K562 (cell line): ENCODE results near the gene COL9A3. TPM values are rescaled to one million over a fixed set of nuclear protein-coding genes. Genes with fewer than 3 reads are reported as not detected.

ENCODE experiments used
- ATAC-seq: fragments of 200-7000 bp; cut with Tn5 transposase; 3 replicates; pipeline ENCODE4 v1.9.1; 2020; ENCODE audit warnings: moderate library complexity
- BruUV-seq: library from RNA; stranded (reverse); fragments of 400-500 nt; replicated peaks from 2 replicates; lab custom pipeline; 2021; lab: Mats Ljungman, UMichigan
- CTCF ChIA-PET: fragments of 300-600 bp; formaldehyde crosslinking; extraction: SDS; loops from one replicate; lab custom pipeline; 2021; ENCODE audit warnings: low intra/inter-chr PET ratio; lab: Yijun Ruan, JAX
- POLR2A ChIA-PET: fragments of 300-600, 350-650 bp; sonication (Branson Sonifier 250); formaldehyde crosslinking; extraction: SDS; loops from one replicate; lab custom pipeline; 2021; ENCODE audit warnings: antibody characterized with exemption, inconsistent platforms; lab: Yijun Ruan, JAX
- DNase-seq, 4 experiments: peaks; one replicate each; pipeline versions ENCODE4 v3.0.0 to v3.0.0-alpha.2; 2011 to 2018; ENCODE audit warnings: low spot score in 3 of 4, mixed read lengths in 3 of 4; ENCODE audit errors: extremely low read depth in 1 of 4
- FAIRE-seq: peaks from 2 replicates; lab custom pipeline; 2011; peaks lifted over from hg19 to GRCh38; lab: Jason Lieb, UNC
- H2AFZ ChIP-seq: 2 replicates; pipeline ENCODE4 v1.6.0; 2011; ENCODE audit warnings: low read depth, low read length, control low read depth, inconsistent platforms
- H3K27ac ChIP-seq: fragments of 200-600 bp; 3 replicates; pipeline ENCODE4 v1.8.0; 2011; ENCODE audit warnings: low read depth, mild to moderate bottlenecking, control low read depth, inconsistent platforms, low read length, moderate library complexity, mixed read lengths; ENCODE audit errors: extremely low read depth
- H3K27me3 ChIP-seq, 2 experiments: fragments of 300-600 bp in 1 of 2; 2 replicates in 1 of 2; 3 replicates in 1 of 2; pipeline versions ENCODE4 v1.6.0 to v1.8.0; 2011; ENCODE audit warnings: inconsistent platforms in 2 of 2, low read length in 2 of 2, mild to moderate bottlenecking in 1 of 2, mixed read lengths in 1 of 2, moderate library complexity in 1 of 2; ENCODE audit not compliant: control insufficient read depth in 2 of 2, insufficient read depth in 2 of 2
- H3K36me3 ChIP-seq: fragments of 300-600 bp; 3 replicates; pipeline ENCODE4 v1.8.0; 2011; ENCODE audit warnings: mild to moderate bottlenecking, low read length, inconsistent platforms; ENCODE audit not compliant: control insufficient read depth, insufficient read depth
- H3K4me1 ChIP-seq, 2 experiments: fragments of 200-600 bp in 1 of 2; replicated peaks in 1 of 2; 2 replicates in 1 of 2; 3 replicates in 1 of 2; pipeline versions ENCODE4 v1.5.1 to v1.8.0; 2011; ENCODE audit warnings: inconsistent platforms in 2 of 2, low read length in 2 of 2, mild to moderate bottlenecking in 1 of 2, mixed read lengths in 1 of 2, moderate library complexity in 1 of 2; ENCODE audit not compliant: control insufficient read depth in 2 of 2, insufficient read depth in 2 of 2
- H3K4me2 ChIP-seq: 2 replicates; pipeline ENCODE4 v1.6.1; 2011; ENCODE audit warnings: low read length, control low read depth, inconsistent platforms, mixed read lengths; ENCODE audit not compliant: insufficient read depth
- H3K4me3 ChIP-seq: fragments of 200-600 bp; sonication (generic), shearing (Covaris generic); 2 replicates; pipeline ENCODE4 v1.5.1; 2016; ENCODE audit warnings: control low read depth, inconsistent platforms
- H3K79me2 ChIP-seq: fragments of 200-600 bp; 3 replicates; pipeline ENCODE4 v1.8.0; 2011; ENCODE audit warnings: low read length, inconsistent platforms; ENCODE audit not compliant: control insufficient read depth, insufficient read depth
- H3K9ac ChIP-seq, 2 experiments: 2 replicates each; pipeline versions ENCODE4 v1.6.0 to v1.6.1; 2011; ENCODE audit warnings: low read depth in 2 of 2, low read length in 2 of 2, control low read depth in 1 of 2, inconsistent platforms in 1 of 2, mild to moderate bottlenecking in 1 of 2, mixed read lengths in 1 of 2; ENCODE audit not compliant: insufficient read depth in 1 of 2
- H3K9me1 ChIP-seq: one replicate; pipeline ENCODE4 v1.6.0; 2011; ENCODE audit warnings: inconsistent platforms, mild to moderate bottlenecking, low read length, moderate library complexity; ENCODE audit not compliant: control insufficient read depth, insufficient read depth
- H3K9me3 ChIP-seq: replicated peaks from 2 replicates; pipeline ENCODE4 v1.5.1; 2011; ENCODE audit warnings: low read depth, low read length, inconsistent platforms; ENCODE audit not compliant: control insufficient read depth, insufficient read depth
- H4K20me1 ChIP-seq: replicated peaks from 2 replicates; pipeline ENCODE4 v1.6.1; 2011; ENCODE audit warnings: low read length, inconsistent platforms, mixed read lengths; ENCODE audit not compliant: control insufficient read depth, insufficient read depth
- ATF4 ChIP-seq: fragments of 450-650 bp; formaldehyde crosslinking; IDR thresholded peaks from 2 replicates; pipeline ENCODE4 v1.4.0; 2022; ENCODE audit warnings: mild to moderate bottlenecking, moderate library complexity
- BHLHE40 ChIP-seq: IDR thresholded peaks from 2 replicates; pipeline ENCODE4 v1.6.1; 2011; ENCODE audit warnings: low read length, improper control_type of control experiment
- HDGF ChIP-seq: fragments of 450-650 bp; IDR thresholded peaks from 2 replicates; pipeline ENCODE4 v1.6.1; 2016
- KDM1A ChIP-seq, 2 experiments: fragments of 450-650 bp; IDR thresholded peaks; 2 replicates each; pipeline ENCODE4 v1.6.1; 2016; ENCODE audit warnings: mild to moderate bottlenecking in 2 of 2
- KLF1 ChIP-seq: fragments of 450-650 bp; IDR thresholded peaks from 2 replicates; pipeline ENCODE4 v1.6.1; 2016; ENCODE audit warnings: missing genetic modification characterization, missing compliant biosample characterization
- KLF13 ChIP-seq: fragments of 450-650 bp; IDR thresholded peaks from 2 replicates; pipeline ENCODE4 v1.6.1; 2016; ENCODE audit warnings: missing genetic modification characterization, low read depth, mild to moderate bottlenecking, missing compliant biosample characterization, moderate library complexity, borderline replicate concordance
- MAX ChIP-seq: sonication (generic); formaldehyde crosslinking; IDR thresholded peaks from 2 replicates; pipeline ENCODE4 v1.9.0; 2022; ENCODE audit warnings: mild to moderate bottlenecking, missing genetic modification reagents
- POLR2G ChIP-seq: fragments of 200-400 bp; formaldehyde crosslinking; IDR thresholded peaks from 2 replicates; pipeline ENCODE4 v1.6.1; 2017; ENCODE audit warnings: low read depth, mild to moderate bottlenecking, antibody characterized with exemption, low read length, moderate library complexity
- RBFOX2 ChIP-seq: fragments of 200-400 bp; formaldehyde crosslinking; IDR thresholded peaks from 2 replicates; pipeline ENCODE4 v1.6.1; 2017; ENCODE audit warnings: low read depth, mild to moderate bottlenecking, low read length, moderate library complexity
- THRA ChIP-seq: fragments of 450-650 bp; IDR thresholded peaks from 2 replicates; pipeline ENCODE4 v1.6.1; 2017; ENCODE audit warnings: mild to moderate bottlenecking, moderate library complexity
- USF1 ChIP-seq: sonication (generic); formaldehyde crosslinking; IDR thresholded peaks from 2 replicates; pipeline ENCODE4 v1.9.0; 2022; ENCODE audit warnings: mild to moderate bottlenecking, missing genetic modification reagents
- ZNF146 ChIP-seq: IDR thresholded peaks from one replicate; pipeline ENCODE4 v1.6.1; 2018; ENCODE audit warnings: missing compliant biosample characterization; ENCODE audit not compliant: unreplicated experiment
- ZNF175 ChIP-seq: fragments of 200-800 bp; sonication (Bioruptor generic); IDR thresholded peaks from 2 replicates; pipeline ENCODE4 v1.6.1; 2016; ENCODE audit warnings: low read depth, mild to moderate bottlenecking, missing genetic modification characterization, missing compliant biosample characterization
- ZNF239 ChIP-seq: fragments of 250-450 bp; sonication (Bioruptor Pico); IDR thresholded peaks from 2 replicates; pipeline ENCODE4 v1.4.0; 2020; ENCODE audit warnings: mild to moderate bottlenecking
- ZNF668 ChIP-seq: fragments of 250-450 bp; sonication (Bioruptor Pico); IDR thresholded peaks from 2 replicates; pipeline ENCODE4 v1.8.0; 2022; ENCODE audit warnings: mild to moderate bottlenecking, inconsistent platforms
- WGBS: fragments of 100-300 bp; shearing (Covaris generic); methylation state at CpG from one replicate; pipeline ENCODE4 v1.1.6; 2016; ENCODE audit warnings: low coverage, mixed read lengths; ENCODE audit not compliant: insufficient coverage; ENCODE audit errors: missing lambda C conversion rate; 5-methylcytosine and 5-hydroxymethylcytosine counted together
- in situ Hi-C: fragments of 300-500 bp; cut with MboI; formaldehyde crosslinking; loops from 4 replicates; pipeline ENCODE4 v1.15.0; 2018; ENCODE audit warnings: inconsistent platforms, mixed read lengths
- intact Hi-C: fragments of 100-400 bp; cut with micrococcal nuclease; formaldehyde crosslinking; loops from 2 replicates; pipeline ENCODE4 v1.14.2; 2022
- polyA plus RNA-seq, 8 experiments: library from polyadenylated mRNA; depleted of rRNA in 4 of 8; stranded (reverse) in 5 of 8; unstranded in 3 of 8; fragments of >200 nt; fragmentation: Nextera tagmentation in 2 of 8; fragmentation: Illumina TruSeq in 1 of 8; extraction: Ambion mirVana in 2 of 8; extraction: Trizol in 1 of 8; gene quantifications; 2 replicates each; pipeline versions ENCODE4 v1.2.1 to v1.2.3, GENCODE V29; 2011 to 2014; ENCODE audit warnings: inconsistent platforms in 1 of 8, missing spikeins in 1 of 8
- total RNA-seq, 7 experiments: library from RNA; depleted of rRNA in 6 of 7; stranded (reverse); fragments of >200 nt in 6 of 7; fragmentation: Illumina TruSeq in 2 of 7; extraction: Trizol in 2 of 7; gene quantifications; 2 replicates each; pipeline versions ENCODE4 v1.2.1 to v1.2.3, GENCODE V29; 2011 to 2021; ENCODE audit warnings: low replicate concordance in 1 of 7

The COL9A3 gene
- total and polyA plus RNA-seq, 9 of the 15 experiments (the other 6 are each of a cell fraction or from before 2014, with no cell fraction given): 0.14 to 3.6 (median 0.88) TPM; not detected in 1

- TF ChIP-seq MAX (CRISPR knock-in tag) (peak; percentile 78), BHLHE40 (0 out of 2 replicates have a peak, but pooled peaks have one; percentile 12), ZNF175 (CRISPR knock-in tag) (no peak), ZNF146 (no peak), KLF1 (tag) (no peak), ZNF239 (CRISPR knock-in tag) (no peak), HDGF (no peak), ATF4 (CRISPR knock-in tag) (no peak)
Observed at GRCh38 chr20:62768551-62769287, 48.1 kb upstream of the COL9A3 start (continued).

- Histone ChIP-seq H3K27me3 (peaks cover 0 to 18% of the 10 kb centered on the region in 2 experiments; a peak in 3 of 5 replicates), H3K36me3 (no peaks in the 10 kb centered on the region), H4K20me1 (peaks cover 19% of the 10 kb centered on the region), H3K9me3 (no peaks in the 10 kb centered on the region), H3K4me3 (no peak overlapping the region), H3K9me1 (peaks cover 4% of the 10 kb centered on the region), H3K4me1 (peaks cover 0 to 54% of the 10 kb centered on the region in 2 experiments; a peak in 3 of 5 replicates), H2AFZ (no peak overlapping the region), H3K4me2 (no peak overlapping the region), H3K9ac (peak overlapping the region in 1 of 2 experiments; percentile 14; a peak in 1 of 4 replicates), H3K27ac (no peak overlapping the region), H3K79me2 (no peaks in the 10 kb centered on the region)
- 32% methylated on average over 16 of the region's 16 CpGs for WGBS
- POLR2A ChIA-PET: interaction anchor here (0.6 to 1.1 kb wide), 3 partner anchors 10 to 232 kb away, joined by 3 to 5 read pairs (median 3); no protein-coding TSS in a partner anchor
- ATAC-seq (no peak), DNase-seq (no peak), FAIRE-seq (no peak)
- TF ChIP-seq ZNF668: no peak
- TF ChIP-seq KLF13 (tag): no peak
- no peak for TF ChIP-seq USF1 (CRISPR knock-in tag)
- peak; percentile 41 for TF ChIP-seq POLR2G
- TF ChIP-seq THRA: no peak
- TF ChIP-seq KDM1A (IDR thresholded peaks at IDR 0.05): no peak
- TF ChIP-seq RBFOX2: peak; percentile 19
- CTCF ChIA-PET: no interaction called here
- in situ Hi-C loops (no loop called here), intact Hi-C loops (no loop called here)
- BruUV-seq: no TSS peak
Observed at GRCh38 chr20:62769346-62770071, 47.3 kb upstream of the COL9A3 start.
